Measurements from ENCODE around the gene TCIRG1.
"Not testable (repeated sequence)": the region's sequence is repeated elsewhere in the genome, so short reads cannot be mapped to it uniquely, and the experiment has no call there.

TCIRG1 gene

GRCh38 chr11:68038718-68039525, at the start of gene TCIRG1:
Gene TCIRG1, plus strand, starts transcription at chr11:68039025. Its CDS starts 2,247 bp downstream, at chr11:68041272.
- peak; percentile 55 for DNase-seq (ENCODE audit: low spot score)

GRCh38 chr11:67990546-67991346, 48.1 kb upstream of the TCIRG1 start:
- DNase-seq (ENCODE audit: low spot score), result not testable (repeated sequence)

- DNase-seq (ENCODE audit: low spot score), result not testable (repeated sequence)
These were observed 47.3 kb upstream of the TCIRG1 start for GRCh38 chr11:67991347-67992121.

- DNase-seq (ENCODE audit: low spot score), result peak; percentile 87
These were observed 45.0 kb upstream of the TCIRG1 start for GRCh38 chr11:67993821-67994220.

- not testable (repeated sequence) for DNase-seq (ENCODE audit: low spot score)
These were observed 44.4 kb upstream of the TCIRG1 start for GRCh38 chr11:67994387-67994786.

- not testable (repeated sequence) for DNase-seq (ENCODE audit: low spot score)
These were observed 43.7 kb upstream of the TCIRG1 start for GRCh38 chr11:67995129-67995528.

- not testable (repeated sequence) for DNase-seq (ENCODE audit: low spot score)
These were observed 43.2 kb upstream of the TCIRG1 start for GRCh38 chr11:67995579-67995978.

- DNase-seq (ENCODE audit: low spot score), result no peak
These were observed 42.8 kb upstream of the TCIRG1 start for GRCh38 chr11:67996051-67996450.

- peak; percentile 92 for DNase-seq (ENCODE audit: low spot score)
These were observed 42.0 kb upstream of the TCIRG1 start for GRCh38 chr11:67996622-67997474.

GRCh38 chr11:67997475-67997921, 41.3 kb upstream of the TCIRG1 start:
- DNase-seq (ENCODE audit: low spot score), result no peak

- DNase-seq (ENCODE audit: low spot score), result no peak
These were observed 40.4 kb upstream of the TCIRG1 start for GRCh38 chr11:67998150-67999045.

GRCh38 chr11:67999201-67999629, 39.6 kb upstream of the TCIRG1 start:
- no peak for DNase-seq (ENCODE audit: low spot score)

GRCh38 chr11:67999704-68000103, 39.1 kb upstream of the TCIRG1 start:
- no peak for DNase-seq (ENCODE audit: low spot score)

GRCh38 chr11:68002575-68002937, 36.3 kb upstream of the TCIRG1 start:
- DNase-seq (ENCODE audit: low spot score), result peak; percentile 86

GRCh38 chr11:68002938-68003845, 35.6 kb upstream of the TCIRG1 start:
- DNase-seq (ENCODE audit: low spot score), result peak; percentile 85

- DNase-seq (ENCODE audit: low spot score), result peak; percentile 88
These were observed 34.8 kb upstream of the TCIRG1 start, which contains the start of gene UNC93B1 for GRCh38 chr11:68003846-68004550. Gene UNC93B1, minus strand, starts transcription at chr11:68004097. Its CDS starts 54 bp downstream, at chr11:68004043.

GRCh38 chr11:68004551-68005335, 34.1 kb upstream of the TCIRG1 start:
- no peak for DNase-seq (ENCODE audit: low spot score)

Data from NAMALWA (cell line).